Natural killer cell (primary cell): ENCODE results near the gene GPALPP1. TPM values are rescaled to one million over a fixed set of nuclear protein-coding genes. Genes with fewer than 3 reads are reported as not detected.

Source experiments
- ATAC-seq, 3 donors: fragments of 150-1000 bp in 2 of 3; fragments of 200-7000 bp in 1 of 3; cut with Tn5 transposase; 1 replicate in 1 of 3; 2 replicates in 2 of 3; pipeline ENCODE4 v1.10.0; 2021; ENCODE audit warnings: mild to moderate bottlenecking in 2 of 3, moderate library complexity in 2 of 3
- DNase-seq, 2 donors: peaks; one replicate each; pipeline versions ENCODE4 v3.0.0 to v3.0.0-alpha.2; 2013 to 2021; ENCODE audit warnings: mixed read lengths in 1 of 2
- H3K27ac ChIP-seq: one replicate; pipeline ENCODE4 v1.5.1; 2013; ENCODE audit warnings: mild to moderate bottlenecking, low read length
- H3K27me3 ChIP-seq: one replicate; pipeline ENCODE4 v1.6.1; 2013; ENCODE audit warnings: low read length; ENCODE audit not compliant: control insufficient read depth, insufficient read depth
- H3K36me3 ChIP-seq: one replicate; pipeline ENCODE4 v1.6.1; 2013; ENCODE audit warnings: low read length; ENCODE audit not compliant: control insufficient read depth, insufficient read depth
- H3K4me1 ChIP-seq: one replicate; pipeline ENCODE4 v1.6.1; 2013; ENCODE audit warnings: low read length; ENCODE audit not compliant: control insufficient read depth, insufficient read depth
- H3K4me3 ChIP-seq: one replicate; pipeline ENCODE4 v1.5.1; 2013; ENCODE audit warnings: low read length
- H3K9me3 ChIP-seq: one replicate; pipeline ENCODE4 v1.6.1; 2013; ENCODE audit warnings: low read length; ENCODE audit not compliant: control insufficient read depth, insufficient read depth
- H3K27ac Mint-ChIP-seq, 2 donors: one replicate each; pipeline ENCODE4 v1.8.0; 2022; ENCODE audit warnings: mild to moderate bottlenecking in 2 of 2, mixed read lengths in 2 of 2, moderate library complexity in 1 of 2
- H3K27me3 Mint-ChIP-seq, 2 donors: one replicate each; pipeline ENCODE4 v1.8.0; 2022; ENCODE audit warnings: low read depth in 2 of 2, mixed read lengths in 2 of 2
- H3K36me3 Mint-ChIP-seq: one replicate; pipeline ENCODE4 v1.8.0; 2022; ENCODE audit warnings: mixed read lengths
- H3K4me1 Mint-ChIP-seq, 2 donors: one replicate each; pipeline ENCODE4 v1.8.0; 2022; ENCODE audit warnings: mixed read lengths in 2 of 2
- H3K4me3 Mint-ChIP-seq: one replicate; pipeline ENCODE4 v1.8.0; 2022; ENCODE audit warnings: mild to moderate bottlenecking, moderate library complexity, mixed read lengths
- H3K9me3 Mint-ChIP-seq, 2 donors: one replicate each; pipeline ENCODE4 v1.8.0; 2022; ENCODE audit warnings: mixed read lengths in 2 of 2
- WGBS: methylation state at CpG from one replicate; pipeline ENCODE4 v1.1.7; 2013; ENCODE audit warnings: missing lambda C conversion rate; ENCODE audit not compliant: insufficient coverage; 5-methylcytosine and 5-hydroxymethylcytosine counted together
- intact Hi-C: fragments of 100-400 bp; cut with micrococcal nuclease; formaldehyde crosslinking; loops from one replicate; pipeline ENCODE4 v1.14.2; 2022
- total RNA-seq, 4 donors: library from RNA; stranded (reverse); fragments of 120-200 nt in 1 of 4; gene quantifications; one replicate each; pipeline versions ENCODE4 v1.2.3 to v1.2.4, GENCODE V29; 2013 to 2022
- TF ChIP-seq, protein P1 (sequence below): fragments of 200-600 bp; IDR thresholded peaks from one replicate; pipeline ENCODE4 v1.8.0; 2022; ENCODE audit warnings: antibody characterized with exemption

GPALPP1 gene
- total RNA-seq, 3 donors from 2014 or later (not counting 1 experiment from before 2014, with no cell fraction given): 32.4 to 36.6 (median 36.0) TPM

DNA sequence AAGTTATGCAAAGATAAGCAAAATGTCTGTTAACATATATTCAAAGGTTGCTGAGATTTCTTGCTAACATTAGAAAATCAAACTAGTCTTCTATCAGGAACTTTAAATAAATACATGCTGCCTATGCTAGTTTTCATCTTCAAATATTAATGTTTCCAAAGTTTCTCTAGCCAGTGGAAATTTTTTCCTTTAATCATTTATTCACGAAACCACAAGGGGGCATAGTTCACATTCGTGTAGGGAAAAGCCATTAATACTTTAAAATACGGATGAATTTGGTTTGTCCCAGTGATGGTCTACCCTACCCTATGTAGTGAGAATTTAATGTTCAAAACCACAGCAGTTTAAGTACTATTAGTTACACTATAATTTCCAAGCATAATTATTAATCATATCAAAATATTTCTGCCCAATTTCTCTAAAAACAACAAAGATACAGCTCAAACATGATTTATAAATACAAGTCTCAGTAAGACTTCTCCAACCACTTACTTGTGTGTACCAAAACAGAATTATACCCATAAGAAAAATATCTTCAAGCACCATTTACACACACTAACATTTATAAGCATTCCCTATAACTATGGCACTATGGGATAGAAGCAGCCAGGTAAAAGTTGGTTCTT lies 16.3 kb upstream of the GPALPP1 start:
- Mint-ChIP-seq H3K36me3 (peaks cover 4% of the 10 kb centered on the region), H3K27ac (no peak overlapping the region), H3K9me3 (no peaks in the 10 kb centered on the region), H3K4me1 (no peaks in the 10 kb centered on the region), H3K27me3 (no peaks in the 10 kb centered on the region), H3K4me3 (no peak overlapping the region)
- no peak for ATAC-seq
- no peaks in the 10 kb centered on the region for H3K27me3 ChIP-seq
- no peak overlapping the region for H3K4me3 ChIP-seq
- peak in 1 of 2 donors; percentile 48 for DNase-seq
- intact Hi-C loops: loop anchor here (1.0 to 5.0 kb wide), 2 partner anchors 336 to 1066 kb away; no protein-coding TSS in a partner anchor
- peaks cover 16% of the 10 kb centered on the region for H3K36me3 ChIP-seq
- H3K9me3 ChIP-seq: no peaks in the 10 kb centered on the region
- no peak overlapping the region for H3K27ac ChIP-seq
- no CpG with 5 or more reads among the region's 3 CpGs for WGBS
- TF ChIP-seq, protein P1, sequence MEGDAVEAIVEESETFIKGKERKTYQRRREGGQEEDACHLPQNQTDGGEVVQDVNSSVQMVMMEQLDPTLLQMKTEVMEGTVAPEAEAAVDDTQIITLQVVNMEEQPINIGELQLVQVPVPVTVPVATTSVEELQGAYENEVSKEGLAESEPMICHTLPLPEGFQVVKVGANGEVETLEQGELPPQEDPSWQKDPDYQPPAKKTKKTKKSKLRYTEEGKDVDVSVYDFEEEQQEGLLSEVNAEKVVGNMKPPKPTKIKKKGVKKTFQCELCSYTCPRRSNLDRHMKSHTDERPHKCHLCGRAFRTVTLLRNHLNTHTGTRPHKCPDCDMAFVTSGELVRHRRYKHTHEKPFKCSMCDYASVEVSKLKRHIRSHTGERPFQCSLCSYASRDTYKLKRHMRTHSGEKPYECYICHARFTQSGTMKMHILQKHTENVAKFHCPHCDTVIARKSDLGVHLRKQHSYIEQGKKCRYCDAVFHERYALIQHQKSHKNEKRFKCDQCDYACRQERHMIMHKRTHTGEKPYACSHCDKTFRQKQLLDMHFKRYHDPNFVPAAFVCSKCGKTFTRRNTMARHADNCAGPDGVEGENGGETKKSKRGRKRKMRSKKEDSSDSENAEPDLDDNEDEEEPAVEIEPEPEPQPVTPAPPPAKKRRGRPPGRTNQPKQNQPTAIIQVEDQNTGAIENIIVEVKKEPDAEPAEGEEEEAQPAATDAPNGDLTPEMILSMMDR: peak; percentile 46
- no peaks in the 10 kb centered on the region for H3K4me1 ChIP-seq

DNA sequence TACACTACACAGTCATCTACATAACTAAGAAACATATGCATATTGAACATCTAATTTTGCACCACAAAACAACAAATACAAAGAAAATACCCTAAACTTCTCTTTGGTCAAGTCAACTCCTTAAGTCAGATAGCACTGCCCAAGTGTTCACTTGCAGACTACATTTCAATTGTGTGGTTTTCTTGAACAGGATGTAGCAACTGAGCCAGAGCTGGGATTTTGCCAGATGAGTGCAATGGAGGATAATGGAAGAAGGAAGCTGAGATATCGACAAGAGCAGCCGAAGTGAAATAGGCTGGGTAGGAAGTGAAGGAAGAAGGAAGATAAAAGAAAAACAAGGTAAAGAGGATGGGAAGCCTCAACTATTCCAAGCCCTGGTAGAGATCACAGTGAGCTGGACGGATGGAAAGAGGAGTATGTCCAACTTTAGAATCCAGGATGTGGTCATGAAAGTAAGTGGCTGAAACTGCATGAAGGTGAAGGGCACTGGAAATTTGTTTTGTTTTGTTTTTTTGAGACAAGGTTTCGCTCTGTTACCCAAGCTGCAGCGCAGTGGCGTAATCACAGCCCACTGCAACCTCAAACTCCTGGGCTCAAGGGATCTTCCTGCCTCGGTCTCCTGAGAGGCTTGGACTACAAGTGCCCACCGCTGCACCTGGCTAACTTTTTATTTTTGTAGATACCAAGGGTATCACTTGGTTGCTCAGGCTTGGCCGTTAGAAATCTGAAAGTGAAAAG lies 15.1 kb upstream of the GPALPP1 start:
- Histone ChIP-seq H3K9me3 (no peaks in the 10 kb centered on the region), H3K4me3 (no peak overlapping the region), H3K4me1 (no peaks in the 10 kb centered on the region), H3K36me3 (peaks cover 24% of the 10 kb centered on the region), H3K27me3 (no peaks in the 10 kb centered on the region), H3K27ac (no peak overlapping the region)
- H3K4me3 Mint-ChIP-seq: no peak overlapping the region
- H3K36me3 Mint-ChIP-seq: peaks cover 3% of the 10 kb centered on the region
- intact Hi-C loops: loop anchor here (5.0 kb wide), 1 partner anchor 1067 kb away; no protein-coding TSS in a partner anchor
- H3K4me1 Mint-ChIP-seq: no peaks in the 10 kb centered on the region
- DNase-seq (no peak), ATAC-seq (no peak)
- no peaks in the 10 kb centered on the region for H3K9me3 Mint-ChIP-seq
- no peaks in the 10 kb centered on the region for H3K27me3 Mint-ChIP-seq
- TF ChIP-seq, protein P1: no peak
- WGBS: 62% methylated on average over 8 of the region's 9 CpGs
- H3K27ac Mint-ChIP-seq: no peak overlapping the region

DNA sequence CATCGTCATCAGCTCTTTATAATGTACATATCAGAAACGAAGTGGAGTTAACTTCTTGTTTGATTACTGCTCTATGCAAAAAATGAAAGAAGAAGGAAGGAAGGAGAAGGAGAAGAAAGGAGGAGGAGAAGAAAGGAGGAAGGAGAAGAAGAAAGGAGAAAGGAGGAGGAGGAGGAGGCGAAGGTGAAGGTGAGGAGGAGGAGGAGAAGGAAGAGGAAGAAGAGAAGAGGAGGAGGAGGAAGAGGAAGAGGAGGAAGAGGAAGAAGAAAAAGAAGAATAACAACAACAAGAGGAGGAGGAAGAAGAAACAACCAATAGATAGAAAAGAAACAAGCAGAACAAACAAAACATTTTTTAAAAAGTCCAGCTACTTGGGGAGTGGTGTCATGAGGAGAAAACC lies 13.1 kb upstream of the GPALPP1 start:
- Mint-ChIP-seq H3K27ac (no peak overlapping the region), H3K4me1 (no peaks in the 10 kb centered on the region), H3K9me3 (no peaks in the 10 kb centered on the region), H3K27me3 (no peaks in the 10 kb centered on the region), H3K4me3 (no peak overlapping the region), H3K36me3 (peaks cover 7% of the 10 kb centered on the region)
- Histone ChIP-seq H3K4me1 (no peaks in the 10 kb centered on the region), H3K9me3 (no peaks in the 10 kb centered on the region), H3K27me3 (no peaks in the 10 kb centered on the region), H3K4me3 (no peak overlapping the region), H3K36me3 (peaks cover 36% of the 10 kb centered on the region), H3K27ac (no peak overlapping the region)
- DNase-seq (no peak), ATAC-seq (no peak)
- WGBS: 84% methylated on average over 2 of the region's 3 CpGs
- intact Hi-C loops: no loop called here
- TF ChIP-seq, protein P1: no peak
